GM10847 (cell line): ENCODE measurements around the gene CAMK2B.

Source experiments
- POLR2A ChIP-seq: IDR thresholded peaks from 2 replicates; pipeline ENCODE4 v1.6.1; 2011; ENCODE audit not compliant: insufficient read length; ENCODE audit errors: extremely low read depth

Gene CAMK2B

GRCh38 chr7:44267178-44267577, 58.2 kb downstream of the CAMK2B start:
- TF ChIP-seq POLR2A: no peak

- TF ChIP-seq POLR2A: no peak
Measured at GRCh38 chr7:44266526-44266925, 58.9 kb downstream of the CAMK2B start.

DNA sequence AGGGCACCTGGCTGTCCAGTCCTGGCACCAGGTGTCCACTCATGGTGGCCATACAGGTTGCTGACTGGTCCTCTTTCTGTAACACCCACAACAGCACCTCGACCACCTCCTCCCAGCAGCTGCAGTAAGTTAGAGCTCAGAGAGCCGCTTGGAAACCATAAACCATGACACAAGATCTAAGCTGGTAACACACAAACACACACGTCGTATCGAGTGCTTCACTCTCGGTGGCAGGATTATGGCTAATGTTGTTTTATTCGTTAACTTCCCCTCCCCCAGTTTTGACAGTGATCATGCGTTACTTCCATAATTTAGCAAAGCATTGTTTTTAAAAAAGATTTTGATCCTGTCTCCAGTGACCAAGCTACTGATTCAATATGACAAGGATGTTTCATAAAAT, 59.7 kb downstream of the CAMK2B start:
- TF ChIP-seq POLR2A: no peak

- no peak for TF ChIP-seq POLR2A
Measured at GRCh38 chr7:44264221-44264931, 61.0 kb downstream of the CAMK2B start.

DNA sequence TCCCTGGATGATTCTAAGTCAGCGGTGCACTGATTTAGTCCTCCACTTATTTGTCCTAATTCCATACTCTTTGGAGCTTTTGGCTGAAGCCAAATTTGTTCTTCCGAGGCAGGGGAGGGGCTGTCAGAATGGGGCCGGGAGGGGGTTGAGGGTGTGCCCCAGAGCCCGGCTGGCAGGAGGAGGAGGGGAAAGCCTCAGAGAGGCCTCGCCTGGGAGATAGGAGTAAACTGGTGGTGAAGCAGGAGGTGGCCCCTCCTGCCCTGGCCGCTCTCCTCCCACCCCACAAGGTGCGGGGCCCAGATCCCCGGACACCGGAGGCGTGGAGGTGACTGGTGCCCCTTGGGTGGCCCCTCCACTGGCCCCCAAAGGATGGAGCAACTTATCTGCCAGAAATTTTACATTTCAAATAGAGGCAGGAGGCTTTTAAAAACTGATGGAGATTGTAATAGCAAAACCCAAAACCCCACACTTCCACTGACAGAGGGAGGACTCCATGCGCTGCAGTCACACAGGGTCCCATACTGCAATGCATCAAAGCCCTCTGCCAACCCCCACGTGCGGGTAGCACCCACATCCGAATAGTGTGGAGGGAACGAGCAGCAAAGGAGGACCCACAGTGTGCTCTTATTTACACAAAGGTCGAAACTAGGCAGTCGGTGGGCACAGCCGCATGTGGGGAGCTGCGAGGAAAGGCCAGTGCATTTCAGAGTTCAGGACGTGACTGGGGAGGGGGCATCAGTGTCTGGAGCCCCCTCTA, 61.9 kb downstream of the CAMK2B start:
- no peak for TF ChIP-seq POLR2A

DNA sequence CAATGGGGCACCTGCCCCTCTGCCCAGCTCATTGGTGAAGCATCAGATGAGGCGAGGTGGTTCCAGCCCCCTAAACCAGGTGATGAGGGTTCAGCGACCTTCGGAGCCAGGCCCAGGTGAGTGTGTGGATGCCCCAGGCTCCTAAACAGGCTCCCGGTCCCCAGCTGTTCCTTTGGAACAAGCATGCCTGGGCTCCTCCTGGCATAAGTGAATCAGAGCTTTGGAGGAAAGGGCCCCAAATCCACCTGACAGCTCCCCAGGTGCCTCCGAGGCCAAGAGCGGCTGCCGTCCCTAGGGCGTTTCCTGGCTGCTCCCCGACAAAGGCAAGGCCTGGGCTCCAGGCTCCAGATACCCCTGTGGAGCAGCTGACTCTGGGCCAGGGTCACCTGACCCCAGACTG, 63.4 kb downstream of the CAMK2B start:
- TF ChIP-seq POLR2A: no peak

DNA sequence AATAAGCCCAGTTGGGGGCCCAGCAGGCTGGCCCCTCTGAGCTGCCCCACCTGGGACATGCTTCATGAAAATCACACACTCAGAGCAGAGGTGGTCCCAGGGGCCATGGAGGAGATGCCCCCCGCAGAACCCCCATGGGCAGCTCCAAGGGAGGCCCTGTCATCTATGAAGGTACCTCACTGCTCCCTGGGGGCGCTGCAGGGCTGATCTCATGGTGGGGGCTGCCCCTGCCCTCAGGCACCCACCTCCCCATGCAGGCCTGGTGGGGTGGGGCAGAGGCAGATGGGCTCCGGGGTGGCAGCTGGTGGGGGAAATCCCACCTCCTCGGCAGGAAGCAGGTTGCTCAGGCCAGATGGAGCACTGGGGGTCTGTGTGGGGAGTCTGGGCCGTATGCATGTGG, 64.2 kb downstream of the CAMK2B start:
- no peak for TF ChIP-seq POLR2A

GRCh38 chr7:44259547-44260457, 65.6 kb downstream of the CAMK2B start:
- TF ChIP-seq POLR2A: no peak

DNA sequence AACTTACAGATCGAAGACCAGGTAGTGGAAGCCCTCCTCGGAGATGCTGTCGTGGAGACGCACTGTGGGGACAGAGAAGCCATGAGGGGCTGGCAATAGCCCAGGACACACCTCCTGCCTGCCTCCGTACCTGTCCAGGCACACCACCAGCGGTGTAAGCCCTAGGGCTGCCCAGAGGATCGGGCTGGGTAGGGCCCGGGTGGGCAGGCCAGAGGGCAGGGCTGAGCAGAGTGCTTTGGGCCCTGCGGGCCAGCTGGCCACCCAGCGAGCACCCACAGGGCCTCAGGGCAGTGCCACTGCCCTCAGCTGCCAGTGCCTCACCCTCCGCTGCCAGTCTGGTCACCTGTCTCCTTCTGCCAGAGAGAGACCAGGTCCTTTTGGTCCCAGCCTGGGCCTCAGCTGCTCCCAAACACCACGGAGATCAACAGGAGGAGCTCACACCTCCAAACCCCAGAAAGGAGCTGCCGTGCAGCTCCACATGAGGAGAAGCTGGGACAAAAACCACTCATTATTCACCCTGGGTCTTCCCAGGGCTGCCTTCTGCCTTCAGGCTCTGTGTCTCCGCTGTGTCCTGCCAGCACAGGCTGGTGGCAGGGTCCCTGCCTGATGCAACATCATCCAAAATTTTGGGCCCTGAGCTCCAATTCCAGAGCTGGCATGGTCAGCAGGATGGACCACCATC, 66.4 kb downstream of the CAMK2B start:
- no peak for TF ChIP-seq POLR2A

- no peak for TF ChIP-seq POLR2A
Measured at GRCh38 chr7:44258423-44258760, 67.0 kb downstream of the CAMK2B start.

DNA sequence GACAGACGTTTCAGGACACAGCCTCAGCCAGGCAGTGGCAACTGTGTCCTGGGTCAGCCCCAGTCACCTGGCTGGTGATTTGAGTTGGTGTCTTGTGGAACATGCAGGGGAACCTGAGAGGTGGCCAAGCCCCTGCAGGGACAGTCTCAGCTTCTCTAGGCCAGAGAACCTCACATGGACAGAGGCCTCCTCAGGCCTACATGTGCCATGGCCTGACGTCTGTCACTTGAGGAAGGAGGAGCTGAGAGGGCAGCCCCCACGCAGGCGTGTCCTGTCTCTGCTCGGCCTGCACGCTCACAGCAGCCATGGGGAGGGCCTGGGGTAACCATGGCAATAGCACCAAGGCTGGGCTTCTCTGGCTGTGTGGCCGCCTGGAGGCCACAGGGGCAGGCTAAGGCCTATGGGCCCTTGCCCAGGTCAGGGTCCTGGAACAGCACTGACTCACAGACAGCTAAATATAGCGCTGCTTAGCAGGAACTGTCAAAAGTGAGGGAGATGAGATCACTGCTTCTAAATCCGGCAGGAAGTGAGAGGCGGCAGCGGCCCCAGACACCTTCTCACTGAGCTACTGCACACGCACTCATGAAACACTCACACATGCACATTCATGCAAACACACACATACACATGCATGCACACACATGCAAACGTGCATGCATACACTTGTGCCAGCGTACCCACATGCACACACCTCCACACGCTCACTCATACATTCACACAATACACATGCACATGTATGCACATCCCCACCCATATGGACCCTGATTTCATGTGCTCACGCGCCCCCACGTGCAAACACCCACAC, 67.6 kb downstream of the CAMK2B start:
- TF ChIP-seq POLR2A: no peak

DNA sequence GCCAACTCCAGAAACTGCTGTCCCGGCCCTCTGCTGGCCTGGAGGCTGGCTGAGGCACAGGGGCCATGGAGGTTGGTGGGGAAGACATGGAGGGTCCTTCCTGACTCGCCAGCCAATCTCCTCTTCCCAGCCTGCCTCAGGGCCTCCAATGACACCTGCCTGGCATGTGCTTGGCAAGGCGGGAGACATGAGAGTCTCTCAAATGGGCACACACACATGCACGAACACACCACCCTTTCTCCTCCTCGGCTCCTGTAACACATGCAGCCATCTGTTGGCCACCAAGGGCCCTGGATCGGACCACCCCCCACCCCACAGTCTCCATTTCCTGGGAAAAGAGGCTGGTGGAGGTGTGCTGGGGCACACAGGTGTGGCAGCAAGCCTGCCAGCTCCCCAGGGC, 68.2 kb downstream of the CAMK2B start:
- TF ChIP-seq POLR2A: no peak

GRCh38 chr7:44256459-44256858, 68.9 kb downstream of the CAMK2B start:
- TF ChIP-seq POLR2A: no peak

- TF ChIP-seq POLR2A: no peak
Measured at GRCh38 chr7:44251881-44252280, 73.5 kb downstream of the CAMK2B start.

DNA sequence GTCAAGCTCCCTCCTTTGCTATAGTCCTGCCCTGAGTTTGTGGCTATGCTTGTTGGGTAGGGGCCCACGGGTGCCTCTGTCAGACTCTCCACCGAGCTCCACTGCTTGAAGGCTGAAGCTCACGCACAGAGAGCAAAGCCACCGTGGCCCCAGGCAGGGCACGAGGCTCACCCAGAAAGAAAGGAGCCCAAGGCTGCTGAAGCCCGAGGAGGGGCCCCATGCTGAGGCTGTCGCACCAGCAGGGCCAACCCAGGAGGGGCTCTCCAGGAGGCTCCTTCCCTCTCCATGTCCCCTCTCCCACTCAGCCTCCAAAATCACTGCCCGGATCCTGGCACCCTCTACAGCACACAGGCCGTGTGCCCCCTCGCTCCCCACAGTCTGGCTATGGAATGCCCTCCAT, 74.1 kb downstream of the CAMK2B start:
- no peak for TF ChIP-seq POLR2A

GRCh38 chr7:44249639-44250234, 75.7 kb downstream of the CAMK2B start:
- TF ChIP-seq POLR2A: no peak
